Natural killer cell (primary cell): ENCODE results near the gene ZG16. TPM values are rescaled to one million over a fixed set of nuclear protein-coding genes. Genes with fewer than 3 reads are reported as not detected.

Source experiments
- ATAC-seq, 3 donors: fragments of 150-1000 bp in 2 of 3; fragments of 200-7000 bp in 1 of 3; cut with Tn5 transposase; 1 replicate in 1 of 3; 2 replicates in 2 of 3; pipeline ENCODE4 v1.10.0; 2021; ENCODE audit warnings: mild to moderate bottlenecking in 2 of 3, moderate library complexity in 2 of 3
- DNase-seq, 2 donors: peaks; one replicate each; pipeline versions ENCODE4 v3.0.0 to v3.0.0-alpha.2; 2013 to 2021; ENCODE audit warnings: mixed read lengths in 1 of 2
- H3K27ac ChIP-seq: one replicate; pipeline ENCODE4 v1.5.1; 2013; ENCODE audit warnings: mild to moderate bottlenecking, low read length
- H3K27me3 ChIP-seq: one replicate; pipeline ENCODE4 v1.6.1; 2013; ENCODE audit warnings: low read length; ENCODE audit not compliant: control insufficient read depth, insufficient read depth
- H3K36me3 ChIP-seq: one replicate; pipeline ENCODE4 v1.6.1; 2013; ENCODE audit warnings: low read length; ENCODE audit not compliant: control insufficient read depth, insufficient read depth
- H3K4me1 ChIP-seq: one replicate; pipeline ENCODE4 v1.6.1; 2013; ENCODE audit warnings: low read length; ENCODE audit not compliant: control insufficient read depth, insufficient read depth
- H3K4me3 ChIP-seq: one replicate; pipeline ENCODE4 v1.5.1; 2013; ENCODE audit warnings: low read length
- H3K9me3 ChIP-seq: one replicate; pipeline ENCODE4 v1.6.1; 2013; ENCODE audit warnings: low read length; ENCODE audit not compliant: control insufficient read depth, insufficient read depth
- H3K27ac Mint-ChIP-seq, 2 donors: one replicate each; pipeline ENCODE4 v1.8.0; 2022; ENCODE audit warnings: mild to moderate bottlenecking in 2 of 2, mixed read lengths in 2 of 2, moderate library complexity in 1 of 2
- H3K27me3 Mint-ChIP-seq, 2 donors: one replicate each; pipeline ENCODE4 v1.8.0; 2022; ENCODE audit warnings: low read depth in 2 of 2, mixed read lengths in 2 of 2
- H3K36me3 Mint-ChIP-seq: one replicate; pipeline ENCODE4 v1.8.0; 2022; ENCODE audit warnings: mixed read lengths
- H3K4me1 Mint-ChIP-seq, 2 donors: one replicate each; pipeline ENCODE4 v1.8.0; 2022; ENCODE audit warnings: mixed read lengths in 2 of 2
- H3K4me3 Mint-ChIP-seq: one replicate; pipeline ENCODE4 v1.8.0; 2022; ENCODE audit warnings: mild to moderate bottlenecking, moderate library complexity, mixed read lengths
- H3K9me3 Mint-ChIP-seq, 2 donors: one replicate each; pipeline ENCODE4 v1.8.0; 2022; ENCODE audit warnings: mixed read lengths in 2 of 2
- WGBS: methylation state at CpG from one replicate; pipeline ENCODE4 v1.1.7; 2013; ENCODE audit warnings: missing lambda C conversion rate; ENCODE audit not compliant: insufficient coverage; 5-methylcytosine and 5-hydroxymethylcytosine counted together
- intact Hi-C: fragments of 100-400 bp; cut with micrococcal nuclease; formaldehyde crosslinking; loops from one replicate; pipeline ENCODE4 v1.14.2; 2022
- total RNA-seq, 4 donors: library from RNA; stranded (reverse); fragments of 120-200 nt in 1 of 4; gene quantifications; one replicate each; pipeline versions ENCODE4 v1.2.3 to v1.2.4, GENCODE V29; 2013 to 2022
- TF ChIP-seq, protein P1 (sequence below): fragments of 200-600 bp; IDR thresholded peaks from one replicate; pipeline ENCODE4 v1.8.0; 2022; ENCODE audit warnings: antibody characterized with exemption

ZG16 gene
- total RNA-seq, 3 donors from 2014 or later (not counting 1 experiment from before 2014, with no cell fraction given): not detected

DNA sequence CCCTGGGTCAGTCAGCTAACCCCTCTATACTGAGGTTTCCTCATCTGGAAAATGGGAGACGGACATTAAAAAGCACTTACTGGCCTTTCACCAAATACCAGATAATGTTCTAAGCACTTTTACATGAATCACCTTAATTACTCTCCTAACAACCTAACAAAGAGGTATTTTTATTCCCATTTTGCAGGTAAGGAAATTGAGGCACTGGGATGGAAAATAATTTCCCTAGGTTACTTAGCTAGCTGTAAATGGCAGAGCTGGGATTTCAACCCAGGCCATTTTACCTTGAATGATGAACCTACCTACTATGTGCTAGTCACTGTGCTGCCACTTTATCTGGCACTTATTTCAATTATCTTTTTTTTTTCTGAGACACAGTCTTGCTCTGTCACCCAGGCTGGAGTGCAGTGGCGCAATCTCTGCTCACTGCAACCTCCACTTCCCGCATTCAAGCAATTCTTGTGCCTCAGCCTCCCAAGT is 16.2 kb downstream of the ZG16 start:
- H3K36me3 Mint-ChIP-seq: no peaks in the 10 kb centered on the region
- H3K27me3 Mint-ChIP-seq: no peaks in the 10 kb centered on the region
- no peak for ATAC-seq
- no peak overlapping the region for H3K27ac ChIP-seq
- DNase-seq: no peak
- H3K4me3 ChIP-seq: no peak overlapping the region
- H3K4me3 Mint-ChIP-seq: no peak overlapping the region
- H3K27ac Mint-ChIP-seq: no peak overlapping the region
- H3K9me3 ChIP-seq: no peaks in the 10 kb centered on the region
- TF ChIP-seq, protein P1, sequence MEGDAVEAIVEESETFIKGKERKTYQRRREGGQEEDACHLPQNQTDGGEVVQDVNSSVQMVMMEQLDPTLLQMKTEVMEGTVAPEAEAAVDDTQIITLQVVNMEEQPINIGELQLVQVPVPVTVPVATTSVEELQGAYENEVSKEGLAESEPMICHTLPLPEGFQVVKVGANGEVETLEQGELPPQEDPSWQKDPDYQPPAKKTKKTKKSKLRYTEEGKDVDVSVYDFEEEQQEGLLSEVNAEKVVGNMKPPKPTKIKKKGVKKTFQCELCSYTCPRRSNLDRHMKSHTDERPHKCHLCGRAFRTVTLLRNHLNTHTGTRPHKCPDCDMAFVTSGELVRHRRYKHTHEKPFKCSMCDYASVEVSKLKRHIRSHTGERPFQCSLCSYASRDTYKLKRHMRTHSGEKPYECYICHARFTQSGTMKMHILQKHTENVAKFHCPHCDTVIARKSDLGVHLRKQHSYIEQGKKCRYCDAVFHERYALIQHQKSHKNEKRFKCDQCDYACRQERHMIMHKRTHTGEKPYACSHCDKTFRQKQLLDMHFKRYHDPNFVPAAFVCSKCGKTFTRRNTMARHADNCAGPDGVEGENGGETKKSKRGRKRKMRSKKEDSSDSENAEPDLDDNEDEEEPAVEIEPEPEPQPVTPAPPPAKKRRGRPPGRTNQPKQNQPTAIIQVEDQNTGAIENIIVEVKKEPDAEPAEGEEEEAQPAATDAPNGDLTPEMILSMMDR: no peak
- peaks cover 25% of the 10 kb centered on the region for H3K36me3 ChIP-seq
- 96% methylated on average over 3 of the region's 3 CpGs for WGBS
- H3K4me1 Mint-ChIP-seq: peaks cover 40 to 41% of the 10 kb centered on the region in 2 donors
- H3K4me1 ChIP-seq: peaks cover 30% of the 10 kb centered on the region
- no peaks in the 10 kb centered on the region for H3K27me3 ChIP-seq
- H3K9me3 Mint-ChIP-seq: no peaks in the 10 kb centered on the region
- intact Hi-C loops: no loop called here

GRCh38 chr16:29802416-29802935 is 24.4 kb downstream of the ZG16 start:
- intact Hi-C loops: no loop called here
- peaks cover 36% of the 10 kb centered on the region for H3K36me3 ChIP-seq
- DNase-seq: no peak
- no peak overlapping the region for H3K4me3 ChIP-seq
- TF ChIP-seq, protein P1: no peak
- no peaks in the 10 kb centered on the region for H3K9me3 ChIP-seq
- no peaks in the 10 kb centered on the region for H3K36me3 Mint-ChIP-seq
- no peaks in the 10 kb centered on the region for H3K9me3 Mint-ChIP-seq
- H3K4me3 Mint-ChIP-seq: peak overlapping the region; percentile 64
- WGBS: 96% methylated on average over 8 of the region's 8 CpGs
- H3K27me3 ChIP-seq: no peaks in the 10 kb centered on the region
- ATAC-seq: no peak
- peak overlapping the region in 1 of 2 donors; percentile 26 for H3K27ac Mint-ChIP-seq
- H3K4me1 Mint-ChIP-seq: peaks cover 19 to 26% of the 10 kb centered on the region in 2 donors
- no peak overlapping the region for H3K27ac ChIP-seq
- H3K27me3 Mint-ChIP-seq: no peaks in the 10 kb centered on the region
- peaks cover 14% of the 10 kb centered on the region for H3K4me1 ChIP-seq

- Mint-ChIP-seq H3K27me3 (no peaks in the 10 kb centered on the region), H3K4me1 (peaks cover 30 to 41% of the 10 kb centered on the region in 2 donors), H3K27ac (peak overlapping the region; percentile 98 to 99), H3K9me3 (no peaks in the 10 kb centered on the region), H3K4me3 (peak overlapping the region; percentile 100), H3K36me3 (no peaks in the 10 kb centered on the region)
- Histone ChIP-seq H3K4me1 (peaks cover 29% of the 10 kb centered on the region), H3K36me3 (peaks cover 26% of the 10 kb centered on the region), H3K27me3 (no peaks in the 10 kb centered on the region), H3K9me3 (no peaks in the 10 kb centered on the region), H3K27ac (peak overlapping the region; percentile 87), H3K4me3 (no peak overlapping the region)
- no peak for DNase-seq
- TF ChIP-seq, protein P1: no peak
- WGBS: 76% methylated on average over 5 of the region's 8 CpGs
- intact Hi-C loops: no loop called here
- ATAC-seq: no peak
Measured at GRCh38 chr16:29804020-29804419, 26.0 kb downstream of the ZG16 start.
